PC-9 (cell line): Measurements from ENCODE around the gene TUBB2A. TPM values are rescaled to one million over a fixed set of nuclear protein-coding genes. Genes with fewer than 3 reads are reported as not detected.

Source experiments
- BruUV-seq: library from RNA; stranded (reverse); fragments of 400-500 nt; replicated peaks from 2 replicates; lab custom pipeline; 2021; lab: Mats Ljungman, UMichigan
- CTCF ChIA-PET: fragments of 300-600 bp; sonication (Branson Sonifier 250); formaldehyde crosslinking; loops from one replicate; lab custom pipeline; 2022; ENCODE audit warnings: antibody characterized with exemption; lab: Charles Lee
- POLR2A ChIA-PET: fragments of 300-600 bp; sonication (Branson Sonifier 250); formaldehyde crosslinking; loops from one replicate; lab custom pipeline; 2022; ENCODE audit warnings: antibody characterized with exemption; ENCODE audit not compliant: unreplicated experiment; lab: Charles Lee
- DNase-seq, 2 experiments: peaks; one replicate each; pipeline versions ENCODE4 v3.0.0 to v3.0.0-alpha.2; 2015 to 2022; ENCODE audit warnings: mixed read lengths in 1 of 2
- H2AFZ ChIP-seq: fragments of 200-600 bp; sonication (generic); 2 replicates; pipeline ENCODE4 v1.8.1; 2017; ENCODE audit warnings: antibody characterized with exemption
- H3F3A ChIP-seq: fragments of 200-600 bp; sonication (generic); 2 replicates; pipeline ENCODE4 v1.8.1; 2017; ENCODE audit warnings: antibody characterized with exemption, mild to moderate bottlenecking, low read depth; ENCODE audit not compliant: insufficient read depth
- H3K27ac ChIP-seq: fragments of 200-600 bp; sonication (generic); 2 replicates; pipeline ENCODE4 v1.6.1; 2016; ENCODE audit warnings: mixed run types
- H3K27me3 ChIP-seq: fragments of 200-600 bp; sonication (generic); 2 replicates; pipeline ENCODE4 v1.6.1; 2016; ENCODE audit warnings: low read depth, mixed run types; ENCODE audit not compliant: insufficient read depth
- H3K36me3 ChIP-seq: fragments of 200-600 bp; sonication (generic); 2 replicates; pipeline ENCODE4 v1.6.1; 2016; ENCODE audit warnings: low read depth, mixed run types
- H3K4me1 ChIP-seq: fragments of 200-600 bp; sonication (generic); replicated peaks from 2 replicates; pipeline ENCODE4 v1.6.1; 2016; ENCODE audit warnings: mixed run types; ENCODE audit not compliant: insufficient read depth
- H3K4me2 ChIP-seq: fragments of 200-600 bp; sonication (generic); 2 replicates; pipeline ENCODE4 v1.6.1; 2017; ENCODE audit warnings: mixed run types
- H3K4me3 ChIP-seq: fragments of 200-600 bp; sonication (generic); 2 replicates; pipeline ENCODE4 v1.6.1; 2016; ENCODE audit warnings: mixed run types
- H3K79me2 ChIP-seq: fragments of 200-600 bp; sonication (generic); 2 replicates; pipeline ENCODE4 v1.6.1; 2017; ENCODE audit warnings: low read depth, mixed run types
- H3K9me2 ChIP-seq: fragments of 200-600 bp; sonication (generic); 2 replicates; pipeline ENCODE4 v1.8.1; 2017; ENCODE audit warnings: mild to moderate bottlenecking; ENCODE audit not compliant: insufficient read depth
- H3K9me3 ChIP-seq: fragments of 200-600 bp; sonication (generic); 2 replicates; pipeline ENCODE4 v1.8.1; 2016; ENCODE audit warnings: low read depth; ENCODE audit not compliant: insufficient read depth
- H4K20me1 ChIP-seq: fragments of 200-600 bp; sonication (generic); 2 replicates; pipeline ENCODE4 v1.8.1; 2017; ENCODE audit not compliant: insufficient read depth
- CTCF ChIP-seq: fragments of 200-600 bp; sonication (generic); conservative IDR thresholded peaks from 2 replicates; pipeline ENCODE4 v1.6.1; 2017; ENCODE audit warnings: mixed run types, antibody characterized with exemption, mild to moderate bottlenecking, moderate library complexity
- EZH2 ChIP-seq: fragments of 200-600 bp; sonication (generic); IDR thresholded peaks from 2 replicates; pipeline ENCODE4 v1.8.0; 2017; ENCODE audit warnings: antibody characterized with exemption, low read depth
- intact Hi-C: fragments of 100-400 bp; cut with micrococcal nuclease; formaldehyde crosslinking; loops from one replicate; pipeline ENCODE4 v1.10.0; 2022; ENCODE audit not compliant: unreplicated experiment
- total RNA-seq: library from RNA; stranded (reverse); gene quantifications from 2 replicates; pipeline ENCODE4 v1.2.3, GENCODE V29; 2021

TUBB2A gene
- total RNA-seq, 1 experiment from 2014 or later = 17.0 TPM

- Histone ChIP-seq H3K4me3 (no peak overlapping the region), H3K4me1 (peaks cover 51% of the 10 kb centered on the region), H3K4me2 (peak overlapping the region; percentile 74), H2AFZ (no peak overlapping the region), H3K79me2 (no peaks in the 10 kb centered on the region), H3K27ac (peak overlapping the region; percentile 88), H3K9me2 (no peaks in the 10 kb centered on the region), H3K36me3 (no peaks in the 10 kb centered on the region), H3F3A (peaks cover 55% of the 10 kb centered on the region), H3K27me3 (no peaks in the 10 kb centered on the region), H4K20me1 (no peaks in the 10 kb centered on the region), H3K9me3 (no peaks in the 10 kb centered on the region)
- ChIA-PET POLR2A (no interaction called here), CTCF (no interaction called here)
- intact Hi-C loops = no loop called here
- no peak for DNase-seq
- no peak for TF ChIP-seq EZH2
- TF ChIP-seq CTCF = no peak
- BruUV-seq = no TSS peak
These were observed 7.0 kb upstream of the TUBB2A start for GRCh38 chr6:3164388-3164787.

- H3K4me3 ChIP-seq = peak overlapping the region; percentile 58
- H4K20me1 ChIP-seq = no peaks in the 10 kb centered on the region
- H3K9me3 ChIP-seq = no peaks in the 10 kb centered on the region
- intact Hi-C loops = loop anchor here (2.0 kb wide), 1 partner anchor 88 kb away; no protein-coding TSS in a partner anchor
- H3K9me2 ChIP-seq = no peaks in the 10 kb centered on the region
- no peaks in the 10 kb centered on the region for H3K36me3 ChIP-seq
- H2AFZ ChIP-seq = no peak overlapping the region
- peaks cover 51% of the 10 kb centered on the region for H3K4me1 ChIP-seq
- no peak for DNase-seq
- no TSS peak for BruUV-seq
- H3K79me2 ChIP-seq = no peaks in the 10 kb centered on the region
- H3K27me3 ChIP-seq = no peaks in the 10 kb centered on the region
- H3K27ac ChIP-seq = peak overlapping the region; percentile 39; the same call in 1 of the 2 replicates
- peak overlapping the region; percentile 86 for H3K4me2 ChIP-seq
- TF ChIP-seq EZH2 (no peak), CTCF (no peak)
- H3F3A ChIP-seq = peaks cover 55% of the 10 kb centered on the region
- CTCF ChIA-PET = interaction anchor here (0.7 kb wide), 2 partner anchors 84 to 478 kb away, joined by 7 to 8 read pairs; no protein-coding TSS in a partner anchor
- POLR2A ChIA-PET = interaction anchor here (0.6 to 0.7 kb wide), 2 partner anchors 43 to 646 kb away, joined by 4 to 20 read pairs; no protein-coding TSS in a partner anchor
These were observed 5.9 kb upstream of the TUBB2A start for GRCh38 chr6:3163248-3163594.

- CTCF ChIA-PET = interaction anchor here (0.7 kb wide), 2 partner anchors 85 to 478 kb away, joined by 7 to 8 read pairs; no protein-coding TSS in a partner anchor
- peak; percentile 66 to 79 for DNase-seq
- no peaks in the 10 kb centered on the region for H3K79me2 ChIP-seq
- no peaks in the 10 kb centered on the region for H3K36me3 ChIP-seq
- H3F3A ChIP-seq = peaks cover 55% of the 10 kb centered on the region
- peaks cover 51% of the 10 kb centered on the region for H3K4me1 ChIP-seq
- H3K4me2 ChIP-seq = peak overlapping the region; percentile 86
- POLR2A ChIA-PET = interaction anchor here (0.6 to 0.7 kb wide), 3 partner anchors 42 to 646 kb away, joined by 4 to 20 read pairs (median 7); no protein-coding TSS in a partner anchor
- H2AFZ ChIP-seq = peak overlapping the region; percentile 85
- H4K20me1 ChIP-seq = no peaks in the 10 kb centered on the region
- H3K9me2 ChIP-seq = no peaks in the 10 kb centered on the region
- BruUV-seq = no TSS peak
- H3K9me3 ChIP-seq = no peaks in the 10 kb centered on the region
- H3K27me3 ChIP-seq = no peaks in the 10 kb centered on the region
- no peak for TF ChIP-seq EZH2
- TF ChIP-seq CTCF = no peak
- intact Hi-C loops = loop anchor here (2.0 kb wide), 1 partner anchor 88 kb away; no protein-coding TSS in a partner anchor
- peak overlapping the region; percentile 58; the same call in 1 of the 2 replicates for H3K4me3 ChIP-seq
- peak overlapping the region; percentile 88 for H3K27ac ChIP-seq
These were observed 5.4 kb upstream of the TUBB2A start for GRCh38 chr6:3162565-3163247.
